ENCODE results near the gene RPL5. TPM values are rescaled to one million over a fixed set of nuclear protein-coding genes. Genes with fewer than 3 reads are reported as not detected.
A peak's percentile ranks its signal among the peaks of the same experiment; 100 is the strongest.

Gene RPL5
- total and polyA plus RNA-seq, 4 donors = 962 to 1,797 (median 1,175) TPM

GRCh38 chr1:92862605-92863004, 30.8 kb downstream of the RPL5 start:
- no peak overlapping the region for H3K4me3 ChIP-seq (ENCODE audit: low read depth, low read length)
- no peaks in the 10 kb centered on the region for H3K27me3 ChIP-seq (ENCODE audit: control insufficient read depth, insufficient read depth, low read length)
- DNase-seq (ENCODE audit: low read depth in 4 of 6, low spot score in 6 of 6) = no peak
- no peaks in the 10 kb centered on the region for H3K36me3 ChIP-seq (ENCODE audit: control insufficient read depth, insufficient read depth, low read length)
- WGBS (ENCODE audit: insufficient coverage) = 91% methylated on average over 1 of the region's 4 CpGs
- H3K9me3 ChIP-seq (ENCODE audit: control insufficient read depth, insufficient read depth, low read length) = no peaks in the 10 kb centered on the region
- no peak overlapping the region for H3K27ac ChIP-seq (ENCODE audit: low read depth, low read length)
- no peaks in the 10 kb centered on the region for H3K4me1 ChIP-seq (ENCODE audit: control insufficient read depth, insufficient read depth, low read length)

- Histone ChIP-seq H3K27me3 (ENCODE audit: control insufficient read depth, insufficient read depth, low read length) (no peaks in the 10 kb centered on the region), H3K9me3 (ENCODE audit: control insufficient read depth, insufficient read depth, low read length) (no peaks in the 10 kb centered on the region), H3K27ac (ENCODE audit: low read depth, low read length) (no peak overlapping the region)
These were observed 32.3 kb downstream of the RPL5 start for GRCh38 chr1:92864131-92864530.

GRCh38 chr1:92870591-92870990, 38.8 kb downstream of the RPL5 start:
- H3K4me3 ChIP-seq (ENCODE audit: low read depth, low read length) = no peak overlapping the region
- no peak overlapping the region for H3K27ac ChIP-seq (ENCODE audit: low read depth, low read length)
- peaks cover 3% of the 10 kb centered on the region for H3K9me3 ChIP-seq (ENCODE audit: control insufficient read depth, insufficient read depth, low read length)
- H3K4me1 ChIP-seq (ENCODE audit: control insufficient read depth, insufficient read depth, low read length) = peaks cover 4% of the 10 kb centered on the region
- 100% methylated on average over 2 of the region's 2 CpGs for WGBS (ENCODE audit: insufficient coverage)
- DNase-seq (ENCODE audit: low read depth in 4 of 6, low spot score in 6 of 6) = no peak
- peaks cover 3% of the 10 kb centered on the region for H3K36me3 ChIP-seq (ENCODE audit: control insufficient read depth, insufficient read depth, low read length)
- no peaks in the 10 kb centered on the region for H3K27me3 ChIP-seq (ENCODE audit: control insufficient read depth, insufficient read depth, low read length)

More at GRCh38 chr1:92864131-92864530, 32.3 kb downstream of the RPL5 start:
- no peak for DNase-seq (ENCODE audit: low read depth in 4 of 6, low spot score in 6 of 6)
- Histone ChIP-seq H3K36me3 (ENCODE audit: control insufficient read depth, insufficient read depth, low read length) (no peaks in the 10 kb centered on the region), H3K4me3 (ENCODE audit: low read depth, low read length) (no peak overlapping the region), H3K4me1 (ENCODE audit: control insufficient read depth, insufficient read depth, low read length) (no peaks in the 10 kb centered on the region)

- Histone ChIP-seq H3K27ac (ENCODE audit: low read depth, low read length) (no peak overlapping the region), H3K27me3 (ENCODE audit: control insufficient read depth, insufficient read depth, low read length) (no peaks in the 10 kb centered on the region), H3K36me3 (ENCODE audit: control insufficient read depth, insufficient read depth, low read length) (peaks cover 3% of the 10 kb centered on the region), H3K4me1 (ENCODE audit: control insufficient read depth, insufficient read depth, low read length) (peaks cover 4% of the 10 kb centered on the region), H3K4me3 (ENCODE audit: low read depth, low read length) (no peak overlapping the region), H3K9me3 (ENCODE audit: control insufficient read depth, insufficient read depth, low read length) (peaks cover 3% of the 10 kb centered on the region)
- peak in 5 of 6 donors; percentile 54 to 88 (median 73) for DNase-seq (ENCODE audit: low read depth in 4 of 6, low spot score in 6 of 6)
- WGBS (ENCODE audit: insufficient coverage) = 33% methylated on average over 2 of the region's 2 CpGs
These were observed 40.9 kb downstream of the RPL5 start for GRCh38 chr1:92872719-92873118.

- DNase-seq (ENCODE audit: low read depth in 4 of 6, low spot score in 6 of 6) = no peak
These were observed 43.1 kb downstream of the RPL5 start for GRCh38 chr1:92874987-92875386.

GRCh38 chr1:92876351-92876750, 44.5 kb downstream of the RPL5 start:
- Histone ChIP-seq H3K36me3 (ENCODE audit: control insufficient read depth, insufficient read depth, low read length) (peaks cover 3% of the 10 kb centered on the region), H3K27ac (ENCODE audit: low read depth, low read length) (peak overlapping the region; percentile 52), H3K27me3 (ENCODE audit: control insufficient read depth, insufficient read depth, low read length) (no peaks in the 10 kb centered on the region), H3K4me1 (ENCODE audit: control insufficient read depth, insufficient read depth, low read length) (peaks cover 4% of the 10 kb centered on the region), H3K9me3 (ENCODE audit: control insufficient read depth, insufficient read depth, low read length) (peaks cover 3% of the 10 kb centered on the region), H3K4me3 (ENCODE audit: low read depth, low read length) (no peak overlapping the region)
- DNase-seq (ENCODE audit: low read depth in 4 of 6, low spot score in 6 of 6) = peak in 2 of 6 donors; percentile 27 to 33
- 51% methylated on average over 4 of the region's 4 CpGs for WGBS (ENCODE audit: insufficient coverage)

More at GRCh38 chr1:92874987-92875386, 43.1 kb downstream of the RPL5 start:
- Histone ChIP-seq H3K4me1 (ENCODE audit: control insufficient read depth, insufficient read depth, low read length) (peaks cover 4% of the 10 kb centered on the region), H3K9me3 (ENCODE audit: control insufficient read depth, insufficient read depth, low read length) (peaks cover 3% of the 10 kb centered on the region), H3K27me3 (ENCODE audit: control insufficient read depth, insufficient read depth, low read length) (no peaks in the 10 kb centered on the region), H3K36me3 (ENCODE audit: control insufficient read depth, insufficient read depth, low read length) (peaks cover 3% of the 10 kb centered on the region), H3K4me3 (ENCODE audit: low read depth, low read length) (no peak overlapping the region), H3K27ac (ENCODE audit: low read depth, low read length) (no peak overlapping the region)
- no CpG with 5 or more reads among the region's 2 CpGs for WGBS (ENCODE audit: insufficient coverage)

- Histone ChIP-seq H3K4me3 (ENCODE audit: low read depth, low read length) (no peak overlapping the region), H3K4me1 (ENCODE audit: control insufficient read depth, insufficient read depth, low read length) (peaks cover 4% of the 10 kb centered on the region), H3K27me3 (ENCODE audit: control insufficient read depth, insufficient read depth, low read length) (no peaks in the 10 kb centered on the region), H3K36me3 (ENCODE audit: control insufficient read depth, insufficient read depth, low read length) (peaks cover 3% of the 10 kb centered on the region), H3K9me3 (ENCODE audit: control insufficient read depth, insufficient read depth, low read length) (peaks cover 3% of the 10 kb centered on the region), H3K27ac (ENCODE audit: low read depth, low read length) (no peak overlapping the region)
- DNase-seq (ENCODE audit: low read depth in 4 of 6, low spot score in 6 of 6) = peak in 2 of 6 donors; percentile 18 to 33
- WGBS (ENCODE audit: insufficient coverage) = 57% methylated on average over 1 of the region's 4 CpGs
These were observed 45.4 kb downstream of the RPL5 start for GRCh38 chr1:92877081-92877711.

- no peak overlapping the region for H3K27ac ChIP-seq (ENCODE audit: low read depth, low read length)
These were observed 46.0 kb downstream of the RPL5 start for GRCh38 chr1:92877792-92878191.

GRCh38 chr1:92879316-92879968, 47.6 kb downstream of the RPL5 start:
- DNase-seq (ENCODE audit: low read depth in 4 of 6, low spot score in 6 of 6) = peak in 1 of 6 donors; percentile 19
- Histone ChIP-seq H3K27me3 (ENCODE audit: control insufficient read depth, insufficient read depth, low read length) (no peaks in the 10 kb centered on the region), H3K9me3 (ENCODE audit: control insufficient read depth, insufficient read depth, low read length) (no peaks in the 10 kb centered on the region), H3K4me3 (ENCODE audit: low read depth, low read length) (no peak overlapping the region), H3K36me3 (ENCODE audit: control insufficient read depth, insufficient read depth, low read length) (peaks cover 3% of the 10 kb centered on the region), H3K27ac (ENCODE audit: low read depth, low read length) (no peak overlapping the region), H3K4me1 (ENCODE audit: control insufficient read depth, insufficient read depth, low read length) (no peaks in the 10 kb centered on the region)
- no CpG with 5 or more reads among the region's 4 CpGs for WGBS (ENCODE audit: insufficient coverage)

More at GRCh38 chr1:92877792-92878191, 46.0 kb downstream of the RPL5 start:
- peak in 2 of 6 donors; percentile 27 to 45 for DNase-seq (ENCODE audit: low read depth in 4 of 6, low spot score in 6 of 6)
- no peaks in the 10 kb centered on the region for H3K27me3 ChIP-seq (ENCODE audit: control insufficient read depth, insufficient read depth, low read length)
- H3K4me3 ChIP-seq (ENCODE audit: low read depth, low read length) = no peak overlapping the region
- peaks cover 3% of the 10 kb centered on the region for H3K36me3 ChIP-seq (ENCODE audit: control insufficient read depth, insufficient read depth, low read length)
- H3K4me1 ChIP-seq (ENCODE audit: control insufficient read depth, insufficient read depth, low read length) = peaks cover 4% of the 10 kb centered on the region
- 0% methylated on average over 1 of the region's 4 CpGs for WGBS (ENCODE audit: insufficient coverage)
- H3K9me3 ChIP-seq (ENCODE audit: control insufficient read depth, insufficient read depth, low read length) = no peaks in the 10 kb centered on the region

- H3K36me3 ChIP-seq (ENCODE audit: control insufficient read depth, insufficient read depth, low read length) = no peaks in the 10 kb centered on the region
- H3K4me3 ChIP-seq (ENCODE audit: low read depth, low read length) = no peak overlapping the region
- no CpG with 5 or more reads among the region's 3 CpGs for WGBS (ENCODE audit: insufficient coverage)
- H3K27me3 ChIP-seq (ENCODE audit: control insufficient read depth, insufficient read depth, low read length) = no peaks in the 10 kb centered on the region
- no peak overlapping the region for H3K27ac ChIP-seq (ENCODE audit: low read depth, low read length)
- H3K9me3 ChIP-seq (ENCODE audit: control insufficient read depth, insufficient read depth, low read length) = no peaks in the 10 kb centered on the region
- no peaks in the 10 kb centered on the region for H3K4me1 ChIP-seq (ENCODE audit: control insufficient read depth, insufficient read depth, low read length)
- no peak for DNase-seq (ENCODE audit: low read depth in 4 of 6, low spot score in 6 of 6)
These were observed 49.6 kb downstream of the RPL5 start for GRCh38 chr1:92881391-92881790.
